Measurements from ENCODE around the gene FAT1.

FAT1 gene

GRCh38 chr4:186709517-186709916, 14.1 kb downstream of the FAT1 start:
- ChIA-PET POLR2A (ENCODE audit: low non-redundant PET) (no interaction called here), CTCF (no interaction called here)
- DNase-seq (ENCODE audit: low spot score): no peak
- TF ChIP-seq CTCF (conservative IDR thresholded peaks at IDR 0.05; ENCODE audit: low read depth): no peak
- H3K27ac ChIP-seq: no peak overlapping the region

- no peak for DNase-seq (ENCODE audit: low spot score)
- POLR2A ChIA-PET (ENCODE audit: low non-redundant PET): no interaction called here
- TF ChIP-seq CTCF (conservative IDR thresholded peaks at IDR 0.05; ENCODE audit: low read depth): no peak
- no peak overlapping the region for H3K27ac ChIP-seq
- CTCF ChIA-PET: no interaction called here
These were observed 15.1 kb downstream of the FAT1 start for GRCh38 chr4:186708554-186708953.

GRCh38 chr4:186707996-186708395, 15.7 kb downstream of the FAT1 start:
- ChIA-PET POLR2A (ENCODE audit: low non-redundant PET) (no interaction called here), CTCF (no interaction called here)
- DNase-seq (ENCODE audit: low spot score): no peak
- no peak for TF ChIP-seq CTCF (conservative IDR thresholded peaks at IDR 0.05; ENCODE audit: low read depth)
- H3K27ac ChIP-seq: no peak overlapping the region

- DNase-seq (ENCODE audit: low spot score): no peak
- no peak overlapping the region for H3K27ac ChIP-seq
- ChIA-PET CTCF (no interaction called here), POLR2A (ENCODE audit: low non-redundant PET) (no interaction called here)
- TF ChIP-seq CTCF (conservative IDR thresholded peaks at IDR 0.05; ENCODE audit: low read depth): no peak
These were observed 16.1 kb downstream of the FAT1 start for GRCh38 chr4:186707574-186707973.

GRCh38 chr4:186704057-186704456, 19.6 kb downstream of the FAT1 start:
- no peak for DNase-seq (ENCODE audit: low spot score)
- ChIA-PET POLR2A (ENCODE audit: low non-redundant PET) (no interaction called here), CTCF (no interaction called here)
- H3K27ac ChIP-seq: no peak overlapping the region
- TF ChIP-seq CTCF (conservative IDR thresholded peaks at IDR 0.05; ENCODE audit: low read depth): no peak

GRCh38 chr4:186703510-186703909, 20.1 kb downstream of the FAT1 start:
- DNase-seq (ENCODE audit: low spot score): no peak
- CTCF ChIA-PET: interaction anchor here (0.7 kb wide), 1 partner anchor 474 kb away, joined by 3 read pairs; no protein-coding TSS in a partner anchor
- H3K27ac ChIP-seq: 0 out of 2 replicates have a peak overlapping the region, but pooled peaks have one; percentile 33
- POLR2A ChIA-PET (ENCODE audit: low non-redundant PET): no interaction called here
- no peak for TF ChIP-seq CTCF (conservative IDR thresholded peaks at IDR 0.05; ENCODE audit: low read depth)

GRCh38 chr4:186702940-186703339, 20.7 kb downstream of the FAT1 start:
- no peak for TF ChIP-seq CTCF (conservative IDR thresholded peaks at IDR 0.05; ENCODE audit: low read depth)
- DNase-seq (ENCODE audit: low spot score): no peak
- CTCF ChIA-PET: interaction anchor here (0.7 kb wide), 1 partner anchor 474 kb away, joined by 3 read pairs; no protein-coding TSS in a partner anchor
- no peak overlapping the region; the same call in 1 of the 2 replicates for H3K27ac ChIP-seq
- POLR2A ChIA-PET (ENCODE audit: low non-redundant PET): no interaction called here

All from RWPE1 (cell line).